GM21576 (cell line): ENCODE measurements around the gene IFNAR2.

Experiments used
- ATAC-seq: cut with Tn5 transposase; IDR thresholded peaks from one replicate; pipeline ENCODE4 v1.9.1; 2021; ENCODE audit warnings: mild to moderate bottlenecking, moderate library complexity; ENCODE audit not compliant: unreplicated experiment

Gene IFNAR2

GRCh38 chr21:33229784-33230544 is at the start of gene IFNAR2:
TSS of gene IFNAR2 (plus strand) at chr21:33229938. CDS start at chr21:33241923, 11,985 bp downstream.
- ATAC-seq, result peak; percentile 49

- ATAC-seq, result no peak
These were observed 43.9 kb upstream of the IFNAR2 start for GRCh38 chr21:33185852-33186251.

GRCh38 chr21:33187276-33187675 is 42.5 kb upstream of the IFNAR2 start:
- ATAC-seq, result no peak

GRCh38 chr21:33189237-33189636 is 40.5 kb upstream of the IFNAR2 start:
- no peak for ATAC-seq

- no peak for ATAC-seq
These were observed 39.9 kb upstream of the IFNAR2 start for GRCh38 chr21:33189824-33190223.

GRCh38 chr21:33196941-33197374 is 32.8 kb upstream of the IFNAR2 start:
- no peak for ATAC-seq

GRCh38 chr21:33197496-33197895 is 32.2 kb upstream of the IFNAR2 start:
- ATAC-seq, result no peak

- no peak for ATAC-seq
These were observed 31.2 kb upstream of the IFNAR2 start for GRCh38 chr21:33198346-33199099.

- no peak for ATAC-seq
These were observed 30.7 kb upstream of the IFNAR2 start for GRCh38 chr21:33199100-33199464.

- ATAC-seq, result peak; percentile 79
These were observed 30.1 kb upstream of the IFNAR2 start for GRCh38 chr21:33199516-33200217.

GRCh38 chr21:33201956-33202355 is 27.8 kb upstream of the IFNAR2 start:
- ATAC-seq, result no peak

- no peak for ATAC-seq
These were observed 27.0 kb upstream of the IFNAR2 start for GRCh38 chr21:33202464-33203363.

GRCh38 chr21:33203371-33203724 is 26.4 kb upstream of the IFNAR2 start:
- ATAC-seq, result no peak

- ATAC-seq, result no peak
These were observed 24.3 kb upstream of the IFNAR2 start for GRCh38 chr21:33205476-33205875.

- no peak for ATAC-seq
These were observed 22.9 kb upstream of the IFNAR2 start for GRCh38 chr21:33206771-33207281.

GRCh38 chr21:33207449-33208149 is 22.1 kb upstream of the IFNAR2 start:
- no peak for ATAC-seq

GRCh38 chr21:33208534-33208933 is 21.2 kb upstream of the IFNAR2 start:
- ATAC-seq, result no peak

GRCh38 chr21:33211305-33211704 is 18.4 kb upstream of the IFNAR2 start:
- ATAC-seq, result no peak

GRCh38 chr21:33211732-33212131 is 18.0 kb upstream of the IFNAR2 start:
- no peak for ATAC-seq
